ENCODE measurements around the gene NUP85. TPM values are rescaled to one million over a fixed set of nuclear protein-coding genes. Genes with fewer than 3 reads are reported as not detected.

Gene NUP85
- polyA plus RNA-seq, 2 of the 4 experiments (the other 2 are of a cell fraction), result 83.4 to 110 TPM

DNA sequence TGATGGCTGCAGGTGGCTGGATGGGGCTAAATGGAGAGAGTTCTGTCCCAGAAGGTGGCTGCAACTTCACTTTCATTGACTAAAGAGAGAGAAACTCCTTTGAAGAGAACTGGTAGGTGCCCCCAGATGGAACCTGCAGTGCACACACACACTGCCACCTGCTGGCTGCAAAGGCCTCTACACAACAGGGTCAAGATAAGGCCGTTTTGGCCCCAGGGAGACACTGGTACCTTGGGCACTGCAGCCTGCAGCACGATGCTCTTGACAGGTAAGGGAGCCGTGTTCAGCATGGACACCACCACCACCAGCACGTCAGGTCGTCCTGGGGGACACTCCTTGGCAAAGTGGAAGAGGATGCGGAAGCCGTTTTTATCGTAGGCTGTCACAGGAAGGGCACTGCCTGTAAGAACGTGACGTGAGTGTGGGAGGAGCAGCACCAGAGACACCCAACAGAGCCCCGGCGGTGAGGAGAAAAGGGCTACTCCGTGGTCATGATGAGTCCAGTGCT, 33.3 kb downstream of the NUP85 start:
- TF ChIP-seq GATA3 (IDR thresholded peaks at IDR 0.05; ENCODE audit: borderline replicate concordance) (no peak), SMC3 (IDR thresholded peaks at IDR 0.05) (peak; percentile 66), CHD2 (IDR thresholded peaks at IDR 0.05; ENCODE audit: low read length, partially characterized antibody) (no peak), MAZ (IDR thresholded peaks at IDR 0.05; ENCODE audit: borderline replicate concordance, low read depth, low read length) (0 out of 2 replicates have a peak, but pooled peaks have one; percentile 25), EP300 (IDR thresholded peaks at IDR 0.05) (no peak), CHD4 (IDR thresholded peaks at IDR 0.05; ENCODE audit: borderline replicate concordance) (no peak), RAD21 (conservative IDR thresholded peaks at IDR 0.05 in 1 of 2, IDR thresholded peaks at IDR 0.05 in 1 of 2) (peak; percentile 57 to 64), FOSB (CRISPR knock-in tag; IDR thresholded peaks at IDR 0.05) (no peak)
- TF ChIP-seq, protein P1, sequence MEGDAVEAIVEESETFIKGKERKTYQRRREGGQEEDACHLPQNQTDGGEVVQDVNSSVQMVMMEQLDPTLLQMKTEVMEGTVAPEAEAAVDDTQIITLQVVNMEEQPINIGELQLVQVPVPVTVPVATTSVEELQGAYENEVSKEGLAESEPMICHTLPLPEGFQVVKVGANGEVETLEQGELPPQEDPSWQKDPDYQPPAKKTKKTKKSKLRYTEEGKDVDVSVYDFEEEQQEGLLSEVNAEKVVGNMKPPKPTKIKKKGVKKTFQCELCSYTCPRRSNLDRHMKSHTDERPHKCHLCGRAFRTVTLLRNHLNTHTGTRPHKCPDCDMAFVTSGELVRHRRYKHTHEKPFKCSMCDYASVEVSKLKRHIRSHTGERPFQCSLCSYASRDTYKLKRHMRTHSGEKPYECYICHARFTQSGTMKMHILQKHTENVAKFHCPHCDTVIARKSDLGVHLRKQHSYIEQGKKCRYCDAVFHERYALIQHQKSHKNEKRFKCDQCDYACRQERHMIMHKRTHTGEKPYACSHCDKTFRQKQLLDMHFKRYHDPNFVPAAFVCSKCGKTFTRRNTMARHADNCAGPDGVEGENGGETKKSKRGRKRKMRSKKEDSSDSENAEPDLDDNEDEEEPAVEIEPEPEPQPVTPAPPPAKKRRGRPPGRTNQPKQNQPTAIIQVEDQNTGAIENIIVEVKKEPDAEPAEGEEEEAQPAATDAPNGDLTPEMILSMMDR (IDR thresholded peaks at IDR 0.05), result peak; percentile 92
- ChIA-PET POLR2A (no interaction called here), CTCF (interaction anchor here (0.6 to 9.8 kb wide), 33 partner anchors 10 to 358 kb away, joined by 3 to 223 read pairs (median 5); partner anchors contain the start of genes ARMC7, GGA3, MIF4GD and MRPS7)
- no peaks in the 10 kb centered on the region for H3K9me3 ChIP-seq
- no peak overlapping the region for H3K27ac ChIP-seq
- no peak overlapping the region for H3K4me3 ChIP-seq
- FAIRE-seq (no peak), DNase-seq (ENCODE audit: low read depth in 1 of 2, low spot score in 1 of 2) (peak; percentile 89 to 96), ATAC-seq (peak; percentile 71 to 84)
- 52% methylated on average over 13 of the region's 13 CpGs for WGBS (ENCODE audit: missing lambda C conversion rate)
- H3K4me2 ChIP-seq, result no peak overlapping the region
- 0 out of 3 replicates have a peak, but pooled peaks cover 6% of the 10 kb centered on the region for H3K4me1 ChIP-seq

DNA sequence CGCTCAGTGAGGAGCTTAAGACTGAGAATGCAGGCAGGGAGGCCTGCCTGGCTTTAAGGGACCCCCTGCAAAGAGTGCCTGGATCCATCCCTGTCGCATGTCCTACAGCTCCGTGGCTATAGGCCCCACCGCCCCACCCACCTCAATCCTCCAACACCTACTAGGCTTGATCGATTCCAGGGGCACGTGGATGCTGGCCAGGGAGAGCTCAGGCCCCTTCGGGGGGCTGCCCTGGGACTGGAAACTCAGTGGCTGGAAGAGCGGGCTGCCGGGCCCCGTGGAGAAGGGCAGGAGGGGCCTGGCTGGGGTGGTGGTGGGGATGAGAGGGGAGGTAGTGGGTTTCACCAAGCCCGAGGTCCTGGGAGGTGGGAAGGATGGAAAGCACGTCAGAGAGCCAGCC, 33.7 kb downstream of the NUP85 start:
- 90% methylated on average over 12 of the region's 12 CpGs for WGBS (ENCODE audit: missing lambda C conversion rate)
- Histone ChIP-seq H3K4me2 (no peak overlapping the region), H3K27ac (no peak overlapping the region), H3K4me1 (0 out of 3 replicates have a peak, but pooled peaks cover 6% of the 10 kb centered on the region), H3K4me3 (no peak overlapping the region), H3K9me3 (no peaks in the 10 kb centered on the region)
- no peak for FAIRE-seq
- CTCF ChIA-PET, result interaction anchor here (0.6 to 9.8 kb wide), 29 partner anchors 10 to 344 kb away, joined by 3 to 223 read pairs (median 7); partner anchors contain the start of genes ARMC7, GGA3, MIF4GD and MRPS7
- POLR2A ChIA-PET, result interaction anchor here (2.0 kb wide), 1 partner anchor 22 kb away, joined by 13 read pairs; the partner anchor contains the start of genes GGA3 and MRPS7
- no peak for TF ChIP-seq NR3C1 (IDR thresholded peaks at IDR 0.05)
- 0 out of 5 replicates have a peak, but pooled peaks of 1 of the 2 experiments have one; percentile 28 for TF ChIP-seq JUN (IDR thresholded peaks at IDR 0.05)
- no peak for DNase-seq (ENCODE audit: low read depth in 1 of 2, low spot score in 1 of 2)
- ATAC-seq, result no peak; a peak in 2 of 6 replicates

DNA sequence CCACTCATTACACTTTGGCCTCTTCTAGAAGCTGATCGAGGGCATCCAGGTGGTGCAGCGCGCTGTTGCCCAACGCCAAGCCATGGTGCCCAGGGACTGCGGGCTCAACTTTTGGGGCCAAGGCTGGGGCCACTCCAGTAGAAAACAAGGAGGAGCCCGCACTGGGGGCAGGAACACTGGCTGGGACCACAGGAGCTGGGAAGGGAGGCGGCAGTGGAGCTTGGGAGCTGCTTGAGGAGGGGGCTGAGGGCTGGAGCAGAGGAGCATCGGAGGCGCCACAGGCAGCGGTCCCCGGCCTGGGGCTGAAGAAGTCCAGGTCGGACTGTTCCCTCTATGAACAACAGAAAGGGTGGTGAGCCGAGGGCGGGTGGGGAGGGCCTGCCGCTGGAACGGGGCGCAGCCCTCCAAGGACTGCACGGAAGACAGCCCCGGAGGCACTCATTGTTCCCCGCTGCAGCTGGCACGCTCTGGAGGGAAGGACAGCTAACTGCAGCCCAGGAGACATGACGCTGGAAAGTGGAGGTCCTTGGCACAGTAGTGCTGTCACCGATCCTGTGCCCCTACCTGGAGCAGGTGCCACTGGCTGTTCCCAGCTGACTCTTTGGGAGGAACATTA, 34.4 kb downstream of the NUP85 start:
- ATAC-seq (peak; percentile 0 to 5; a peak in 3 of 6 replicates), FAIRE-seq (no peak), DNase-seq (ENCODE audit: low read depth in 1 of 2, low spot score in 1 of 2) (no peak)
- H3K4me3 ChIP-seq, result no peak overlapping the region
- no peaks in the 10 kb centered on the region for H3K9me3 ChIP-seq
- TF ChIP-seq, protein P2, sequence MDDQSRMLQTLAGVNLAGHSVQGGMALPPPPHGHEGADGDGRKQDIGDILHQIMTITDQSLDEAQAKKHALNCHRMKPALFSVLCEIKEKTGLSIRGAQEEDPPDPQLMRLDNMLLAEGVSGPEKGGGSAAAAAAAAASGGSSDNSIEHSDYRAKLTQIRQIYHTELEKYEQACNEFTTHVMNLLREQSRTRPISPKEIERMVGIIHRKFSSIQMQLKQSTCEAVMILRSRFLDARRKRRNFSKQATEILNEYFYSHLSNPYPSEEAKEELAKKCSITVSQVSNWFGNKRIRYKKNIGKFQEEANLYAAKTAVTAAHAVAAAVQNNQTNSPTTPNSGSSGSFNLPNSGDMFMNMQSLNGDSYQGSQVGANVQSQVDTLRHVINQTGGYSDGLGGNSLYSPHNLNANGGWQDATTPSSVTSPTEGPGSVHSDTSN (IDR thresholded peaks at IDR 0.05), result 0 out of 2 replicates have a peak, but pooled peaks have one; percentile 42
- TF ChIP-seq RARB (CRISPR knock-in tag; IDR thresholded peaks at IDR 0.05) (no peak), EHMT2 (IDR thresholded peaks at IDR 0.05; ENCODE audit: low read depth) (no peak)
- H3K27ac ChIP-seq, result no peak overlapping the region
- 0 out of 3 replicates have a peak, but pooled peaks cover 6% of the 10 kb centered on the region for H3K4me1 ChIP-seq
- no peak overlapping the region for H3K4me2 ChIP-seq
- POLR2A ChIA-PET, result interaction anchor here (1.1 to 2.0 kb wide), 3 partner anchors 8 to 31 kb away, joined by 3 to 13 read pairs (median 7); partner anchors contain the start of genes GGA3, MIF4GD and MRPS7
- CTCF ChIA-PET, result interaction anchor here (0.6 to 9.8 kb wide), 33 partner anchors 9 to 343 kb away, joined by 3 to 223 read pairs (median 6); partner anchors contain the start of genes ARMC7, GGA3, MIF4GD and MRPS7
- WGBS (ENCODE audit: missing lambda C conversion rate), result 94% methylated on average over 23 of the region's 23 CpGs

Measured in A549 (cell line).